ENCODE measurements around the gene CLTCL1. TPM values are rescaled to one million over a fixed set of nuclear protein-coding genes. Genes with fewer than 3 reads are reported as not detected.

CLTCL1 gene
- total RNA-seq, 6 experiments from 2014 or later: 3.5 to 6.6 (median 5.7) TPM

DNA sequence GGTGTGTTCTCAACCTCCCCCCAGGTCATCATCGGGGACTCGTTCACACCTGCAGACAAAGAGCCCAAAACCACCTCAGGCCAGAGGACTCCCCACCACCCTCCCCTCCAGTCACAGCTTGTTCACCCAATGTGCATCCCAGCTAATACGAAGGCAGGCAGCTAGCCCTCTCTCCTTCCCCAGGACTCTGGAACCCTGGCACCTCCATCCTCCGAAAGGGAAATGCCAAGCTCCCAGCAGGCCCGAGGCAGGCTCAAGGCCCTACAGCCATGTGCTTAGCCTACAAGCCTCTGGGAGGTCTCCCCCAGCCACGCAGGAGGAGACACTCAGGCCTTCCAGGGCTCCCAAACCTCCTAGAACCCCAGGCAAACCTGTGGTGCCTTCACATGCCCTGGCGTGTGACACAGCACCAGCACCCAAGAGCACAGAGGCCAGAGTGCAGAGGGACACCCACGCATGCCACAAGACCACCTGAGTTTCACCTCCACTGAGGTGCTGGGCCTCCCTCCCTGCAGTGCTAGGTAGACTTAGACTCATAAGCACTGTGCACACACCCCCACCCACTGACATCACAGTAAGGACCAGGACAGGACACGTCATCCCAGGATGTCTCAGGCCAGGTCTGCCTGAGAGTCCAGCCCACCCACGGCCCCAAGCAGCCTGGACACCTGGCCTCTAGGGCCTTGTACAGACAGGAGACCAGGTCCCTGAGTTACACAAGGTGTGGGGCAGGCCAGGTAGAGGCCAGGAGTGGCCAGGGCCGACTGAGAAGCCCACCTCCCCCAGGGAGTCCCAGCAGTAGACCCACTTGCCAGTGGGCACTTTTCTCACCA lies 153.9 kb downstream of the CLTCL1 start:
- H3K36me3 ChIP-seq: peaks cover 0 to 55% (median 21%) of the 10 kb centered on the region in 4 donors
- H3K4me3 ChIP-seq: no peak overlapping the region
- H3K9me3 ChIP-seq: no peaks in the 10 kb centered on the region
- ATAC-seq (peak in 1 of 4 donors; percentile 12), DNase-seq (no peak)
- H3K27me3 ChIP-seq: no peaks in the 10 kb centered on the region
- intact Hi-C loops (cut with DNase I): no loop called here
- no peaks in the 10 kb centered on the region for H3K4me1 ChIP-seq
- no CpG with 5 or more reads among the region's 11 CpGs for WGBS (ENCODE audit: insufficient coverage, low coverage, low lambda C conversion rate, missing lambda C conversion rate)
- no peak overlapping the region for H3K27ac ChIP-seq
- TF ChIP-seq, protein P1, sequence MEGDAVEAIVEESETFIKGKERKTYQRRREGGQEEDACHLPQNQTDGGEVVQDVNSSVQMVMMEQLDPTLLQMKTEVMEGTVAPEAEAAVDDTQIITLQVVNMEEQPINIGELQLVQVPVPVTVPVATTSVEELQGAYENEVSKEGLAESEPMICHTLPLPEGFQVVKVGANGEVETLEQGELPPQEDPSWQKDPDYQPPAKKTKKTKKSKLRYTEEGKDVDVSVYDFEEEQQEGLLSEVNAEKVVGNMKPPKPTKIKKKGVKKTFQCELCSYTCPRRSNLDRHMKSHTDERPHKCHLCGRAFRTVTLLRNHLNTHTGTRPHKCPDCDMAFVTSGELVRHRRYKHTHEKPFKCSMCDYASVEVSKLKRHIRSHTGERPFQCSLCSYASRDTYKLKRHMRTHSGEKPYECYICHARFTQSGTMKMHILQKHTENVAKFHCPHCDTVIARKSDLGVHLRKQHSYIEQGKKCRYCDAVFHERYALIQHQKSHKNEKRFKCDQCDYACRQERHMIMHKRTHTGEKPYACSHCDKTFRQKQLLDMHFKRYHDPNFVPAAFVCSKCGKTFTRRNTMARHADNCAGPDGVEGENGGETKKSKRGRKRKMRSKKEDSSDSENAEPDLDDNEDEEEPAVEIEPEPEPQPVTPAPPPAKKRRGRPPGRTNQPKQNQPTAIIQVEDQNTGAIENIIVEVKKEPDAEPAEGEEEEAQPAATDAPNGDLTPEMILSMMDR (IDR thresholded peaks at IDR 0.05): no peak
- TF ChIP-seq POLR2A (IDR thresholded peaks at IDR 0.05): no peak

DNA sequence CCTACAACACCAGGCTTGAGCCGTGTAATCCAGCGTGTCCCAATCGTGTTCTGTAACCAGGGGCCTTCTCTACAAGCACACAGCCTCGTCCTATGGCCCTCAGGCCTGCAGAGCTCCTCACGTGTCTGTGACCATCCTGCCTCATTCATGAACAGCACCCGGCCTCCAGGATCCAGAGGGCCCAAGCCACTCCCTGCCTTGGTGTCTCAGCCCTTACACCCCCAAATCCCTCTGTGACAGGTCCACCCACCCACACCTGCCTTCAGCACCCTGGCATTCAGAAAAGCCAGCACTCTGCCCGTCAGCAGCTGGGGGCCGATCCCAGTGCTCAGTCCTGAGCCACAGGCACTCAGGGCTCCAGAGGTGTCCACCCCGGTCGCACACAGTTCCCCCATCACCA lies 154.6 kb downstream of the CLTCL1 start:
- Histone ChIP-seq H3K4me3 (no peak overlapping the region), H3K36me3 (peaks cover 0 to 50% (median 18%) of the 10 kb centered on the region in 4 donors), H3K9me3 (no peaks in the 10 kb centered on the region), H3K4me1 (no peaks in the 10 kb centered on the region), H3K27ac (no peak overlapping the region), H3K27me3 (no peaks in the 10 kb centered on the region)
- TF ChIP-seq, protein P1 (IDR thresholded peaks at IDR 0.05): no peak
- TF ChIP-seq POLR2A (IDR thresholded peaks at IDR 0.05): no peak
- DNase-seq (no peak), ATAC-seq (no peak)
- intact Hi-C loops (cut with DNase I): no loop called here
- 87% methylated on average over 5 of the region's 10 CpGs for WGBS (ENCODE audit: insufficient coverage, low coverage, low lambda C conversion rate, missing lambda C conversion rate)

DNA sequence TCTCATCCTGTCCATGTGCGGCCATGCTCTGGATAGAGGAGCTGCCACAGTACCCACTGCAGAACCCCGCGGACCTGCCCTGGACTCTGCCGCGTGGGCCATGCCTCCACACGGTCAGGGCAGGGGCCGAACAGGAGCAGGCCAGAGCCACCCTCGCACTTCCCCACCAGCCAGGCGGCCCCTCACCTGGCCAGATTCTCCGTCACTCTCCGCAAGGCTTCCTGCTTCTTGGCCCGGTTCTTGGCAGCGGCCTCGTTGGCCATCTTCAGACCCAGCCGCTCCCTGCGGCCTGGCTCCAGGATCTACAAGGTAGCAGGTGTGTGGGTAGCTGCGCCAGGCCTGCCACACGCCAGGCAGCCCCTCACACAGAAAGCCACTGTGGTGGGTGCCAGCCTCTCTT lies 156.6 kb downstream of the CLTCL1 start:
- TF ChIP-seq POLR2A (IDR thresholded peaks at IDR 0.05): no peak
- TF ChIP-seq, protein P1 (IDR thresholded peaks at IDR 0.05): no peak
- Histone ChIP-seq H3K27me3 (no peaks in the 10 kb centered on the region), H3K4me3 (no peak overlapping the region), H3K9me3 (no peaks in the 10 kb centered on the region), H3K36me3 (peaks cover 0 to 31% (median 15%) of the 10 kb centered on the region in 4 donors), H3K4me1 (no peaks in the 10 kb centered on the region), H3K27ac (no peak overlapping the region)
- DNase-seq (no peak), ATAC-seq (no peak)
- intact Hi-C loops (cut with DNase I): no loop called here
- 96% methylated on average over 3 of the region's 18 CpGs for WGBS (ENCODE audit: insufficient coverage, low coverage, low lambda C conversion rate, missing lambda C conversion rate)

DNA sequence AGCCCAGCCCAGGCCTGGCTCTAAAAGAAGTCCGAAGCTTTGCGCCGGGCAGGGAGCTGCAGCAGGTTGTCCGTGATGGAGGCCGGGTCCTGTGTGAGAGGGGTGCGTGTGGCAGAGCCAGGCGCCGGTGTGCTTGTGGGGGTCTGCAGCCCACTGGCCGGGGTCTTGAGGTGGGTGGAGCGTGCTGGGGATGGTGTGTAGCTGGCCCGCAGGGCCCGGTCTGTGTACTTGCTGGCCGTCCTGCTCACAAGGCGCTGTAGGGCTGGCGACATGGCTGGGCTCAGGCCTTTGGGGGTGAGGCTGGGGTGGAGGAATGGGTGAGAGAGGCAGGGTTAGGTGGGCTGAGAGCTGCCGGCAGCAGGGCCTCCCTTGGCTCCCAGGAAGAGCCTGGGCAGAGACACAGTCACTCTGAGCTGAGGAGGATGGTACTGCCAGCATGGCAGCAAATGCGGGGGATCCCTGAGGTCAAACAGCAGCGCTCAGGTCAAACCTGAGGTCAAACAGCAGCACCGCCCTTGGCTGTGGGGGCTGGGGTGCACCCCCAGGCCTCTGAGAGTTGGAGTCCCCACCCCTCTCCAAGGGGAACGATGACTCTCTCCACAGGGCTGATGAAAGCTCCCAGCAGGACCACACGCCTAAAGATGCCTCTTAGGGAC lies 157.2 kb downstream of the CLTCL1 start:
- TF ChIP-seq POLR2A (IDR thresholded peaks at IDR 0.05): no peak
- TF ChIP-seq, protein P1 (IDR thresholded peaks at IDR 0.05): no peak

More for the DNA sequence above, 157.2 kb downstream of the CLTCL1 start:
- Histone ChIP-seq H3K27me3 (no peaks in the 10 kb centered on the region), H3K4me1 (no peaks in the 10 kb centered on the region), H3K4me3 (no peak overlapping the region), H3K27ac (no peak overlapping the region), H3K36me3 (peaks cover 0 to 26% (median 12%) of the 10 kb centered on the region in 4 donors), H3K9me3 (no peaks in the 10 kb centered on the region)
- intact Hi-C loops (cut with DNase I): no loop called here
- DNase-seq (no peak), ATAC-seq (no peak)
- no CpG with 5 or more reads among the region's 21 CpGs for WGBS (ENCODE audit: insufficient coverage, low coverage, low lambda C conversion rate, missing lambda C conversion rate)

Data from right lobe of liver (tissue), 6 donors.